Right renal pelvis (tissue), 4 donors: ENCODE data around the gene ZBTB16. TPM values are rescaled to one million over a fixed set of nuclear protein-coding genes. Genes with fewer than 3 reads are reported as not detected.
"Not testable (repeated sequence)": the region's sequence is repeated elsewhere in the genome, so short reads cannot be mapped to it uniquely, and the experiment has no call there.

Experiments used
- DNase-seq, 4 donors: peaks; one replicate each; pipeline ENCODE4 v3.0.0-alpha.2; 2013; ENCODE audit warnings: low read depth in 4 of 4, low spot score in 3 of 4, missing footprints in 1 of 4
- polyA plus RNA-seq, 4 donors: library from polyadenylated mRNA; unstranded; fragments of 120-200 nt; gene quantifications; one replicate each; pipeline ENCODE4 v1.2.1, GENCODE V29; 2013; ENCODE audit not compliant: insufficient read length in 4 of 4

ZBTB16 gene
- polyA plus RNA-seq, 4 donors, result 0.89 to 2.0 (median 1.5) TPM

DNA sequence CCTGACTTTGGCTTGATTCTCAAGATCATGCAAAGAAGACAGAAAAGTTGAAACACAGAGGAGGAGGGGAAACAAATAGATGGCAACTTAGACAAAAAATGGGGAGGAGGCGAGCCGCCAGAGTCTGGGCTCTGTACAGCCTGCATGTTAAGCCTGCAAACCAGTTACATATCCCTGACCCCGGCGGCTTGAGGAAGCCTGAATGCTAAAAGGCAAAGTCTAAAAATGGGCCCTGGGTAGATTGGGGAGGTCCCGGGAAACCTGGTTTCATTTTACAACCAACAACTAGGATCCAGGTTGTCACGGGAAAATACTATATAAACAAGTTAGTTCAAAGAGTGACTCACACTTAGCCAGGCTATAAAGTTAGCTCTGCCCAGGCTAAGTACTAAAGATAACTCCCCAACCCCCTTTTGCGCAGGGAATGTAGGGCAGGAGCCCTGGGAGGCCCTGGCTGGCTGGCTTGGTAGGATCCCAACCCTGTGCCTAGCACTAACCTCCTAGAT lies 18.8 kb upstream of the ZBTB16 start:
- no peak for DNase-seq

DNA sequence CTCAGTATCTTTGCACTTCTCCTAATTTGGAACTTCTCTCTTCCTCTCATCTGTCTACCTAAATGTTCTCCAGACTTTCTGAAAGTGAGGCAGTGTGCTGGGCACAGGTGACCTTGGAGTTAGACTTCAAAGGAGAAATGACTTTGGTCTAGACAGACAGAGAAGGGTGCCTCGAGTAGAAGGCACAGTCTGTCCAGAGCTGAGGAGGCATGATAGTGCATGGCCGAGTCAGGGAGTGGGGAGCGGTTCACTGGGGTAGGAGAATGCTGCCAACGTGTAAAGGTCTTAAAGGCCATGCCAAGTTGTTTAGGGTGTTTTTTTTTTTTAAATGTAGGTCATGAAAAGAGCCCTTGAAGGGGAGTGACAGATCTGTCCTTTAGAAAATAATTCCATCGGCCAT lies 17.3 kb upstream of the ZBTB16 start:
- DNase-seq, result no peak

DNA sequence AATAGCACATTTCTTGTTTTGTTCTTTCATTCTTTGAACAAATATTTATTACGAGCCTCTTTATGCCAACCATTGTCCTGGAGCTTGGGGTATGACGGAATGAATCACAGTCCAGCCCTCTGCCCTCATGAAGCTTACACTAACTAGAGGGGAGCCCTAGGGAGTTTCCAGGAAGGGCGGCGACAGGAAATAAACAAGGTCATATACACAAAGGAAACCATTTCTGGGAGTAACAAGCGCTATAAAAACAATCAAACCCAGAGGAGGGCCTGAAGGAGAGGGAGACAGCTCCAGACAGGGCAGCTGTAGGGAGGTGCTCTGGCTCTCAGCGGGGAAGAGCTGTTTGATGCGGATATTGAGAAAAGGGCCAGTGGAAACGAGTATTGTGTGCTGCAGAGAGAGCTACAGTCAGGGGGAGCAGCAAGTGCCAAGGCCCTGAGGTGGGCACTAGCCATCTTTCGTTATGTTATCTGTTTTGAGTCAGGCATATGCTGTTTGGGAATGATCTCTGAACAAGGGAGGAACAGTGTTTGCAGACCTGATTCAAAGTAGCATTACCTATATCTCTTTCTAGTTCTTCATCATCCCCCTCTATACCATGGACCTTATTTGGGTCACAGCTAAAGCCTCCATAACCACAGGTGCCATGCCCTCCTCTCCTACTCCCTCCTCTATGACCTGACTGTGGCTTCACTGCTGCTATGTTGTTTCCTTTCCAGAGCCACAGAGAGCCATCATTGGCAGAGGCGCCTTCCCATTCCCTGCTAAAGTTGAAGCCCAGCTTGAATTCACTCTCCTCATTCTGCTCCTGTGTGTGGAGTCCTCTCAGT lies 15.3 kb upstream of the ZBTB16 start:
- DNase-seq, result no peak

DNA sequence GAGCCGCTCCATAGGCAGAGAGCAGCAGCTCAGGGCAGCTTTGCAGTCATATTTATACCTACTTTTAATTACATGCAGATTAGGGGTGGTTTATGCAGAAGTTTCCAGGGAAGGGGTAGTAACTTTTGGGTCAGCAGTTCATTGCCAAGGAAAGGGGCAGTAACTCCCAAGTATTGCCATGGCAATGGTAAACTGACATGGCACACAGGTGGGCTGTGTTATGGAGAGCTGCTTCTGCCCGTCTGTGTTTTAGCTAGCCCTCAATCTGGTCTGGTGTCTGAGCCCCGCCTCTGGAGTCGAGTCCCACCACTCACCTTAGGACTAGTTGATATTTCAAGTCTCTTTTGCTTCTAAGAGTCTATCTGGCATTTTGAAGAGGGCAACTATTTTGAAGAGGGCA lies 12.2 kb upstream of the ZBTB16 start:
- DNase-seq, result no peak

DNA sequence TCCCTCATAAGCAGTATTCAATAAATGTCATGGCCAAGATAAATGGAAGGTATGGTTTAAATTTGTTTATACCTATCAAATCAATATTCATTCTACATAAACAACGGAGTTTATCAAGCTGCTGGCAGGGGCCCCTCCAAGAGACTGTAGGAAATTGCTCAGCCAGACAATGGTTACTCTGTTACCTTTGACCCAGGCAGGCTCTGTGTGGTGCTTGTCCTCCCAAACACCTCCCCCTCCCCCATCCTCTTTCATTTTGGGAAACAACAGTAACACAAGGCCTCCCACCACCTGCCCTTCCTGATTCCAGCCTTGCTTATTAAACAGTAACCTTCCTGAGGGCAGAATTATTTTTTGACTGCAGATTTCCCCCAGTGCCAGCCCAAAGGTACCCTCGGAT lies 10.5 kb upstream of the ZBTB16 start:
- no peak for DNase-seq

DNA sequence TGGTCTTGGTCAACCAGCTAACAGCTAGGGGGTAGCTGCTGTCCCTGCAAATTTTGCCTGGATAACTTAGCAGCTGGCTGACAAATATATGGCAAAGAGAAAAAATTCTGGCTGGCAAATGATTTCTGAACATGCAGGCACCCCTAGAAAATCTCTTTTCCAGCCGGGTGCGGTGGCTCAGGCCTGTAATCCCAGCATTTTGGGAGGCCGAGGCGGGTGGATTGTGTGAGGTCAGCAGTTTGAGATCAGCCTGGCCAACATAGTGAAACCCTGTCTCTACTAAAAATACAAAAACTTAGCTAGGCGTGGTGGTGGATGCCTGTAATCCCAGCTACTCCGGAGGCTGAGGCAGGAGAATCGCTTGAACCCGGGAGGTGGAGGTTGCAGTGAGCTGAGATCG lies 9.7 kb upstream of the ZBTB16 start:
- DNase-seq, result not testable (repeated sequence)

DNA sequence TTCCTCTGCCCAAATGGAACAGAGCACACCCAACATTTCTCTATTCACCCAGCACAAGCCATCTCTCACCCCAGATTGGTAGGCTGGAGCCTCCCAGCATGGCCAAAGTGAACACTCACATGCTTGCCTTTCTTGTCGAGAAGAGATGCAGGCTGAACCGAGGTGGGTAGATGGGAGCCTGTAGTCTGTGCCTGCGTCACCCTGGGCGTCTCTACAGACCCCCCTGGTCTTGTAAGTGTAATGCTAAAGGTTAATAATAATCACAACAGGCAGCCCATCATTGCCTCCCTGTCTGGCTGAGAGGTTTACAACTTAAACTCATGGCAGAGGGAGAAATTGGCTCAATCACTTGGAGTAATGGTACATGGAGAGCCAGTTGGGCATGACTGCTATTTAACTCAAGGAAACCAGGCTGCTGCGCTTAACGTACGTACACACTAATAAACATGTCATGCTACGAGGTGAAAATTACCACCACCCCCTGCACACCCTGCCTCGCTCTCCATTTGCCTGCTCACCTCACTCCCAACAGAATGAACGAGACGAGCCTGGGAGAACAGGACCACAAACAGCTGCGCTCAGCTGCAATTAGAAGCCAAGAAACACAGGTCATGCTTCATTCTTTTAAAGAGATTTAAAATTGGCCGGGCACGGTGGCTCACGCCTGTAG lies 9.1 kb upstream of the ZBTB16 start:
- DNase-seq, result no peak

DNA sequence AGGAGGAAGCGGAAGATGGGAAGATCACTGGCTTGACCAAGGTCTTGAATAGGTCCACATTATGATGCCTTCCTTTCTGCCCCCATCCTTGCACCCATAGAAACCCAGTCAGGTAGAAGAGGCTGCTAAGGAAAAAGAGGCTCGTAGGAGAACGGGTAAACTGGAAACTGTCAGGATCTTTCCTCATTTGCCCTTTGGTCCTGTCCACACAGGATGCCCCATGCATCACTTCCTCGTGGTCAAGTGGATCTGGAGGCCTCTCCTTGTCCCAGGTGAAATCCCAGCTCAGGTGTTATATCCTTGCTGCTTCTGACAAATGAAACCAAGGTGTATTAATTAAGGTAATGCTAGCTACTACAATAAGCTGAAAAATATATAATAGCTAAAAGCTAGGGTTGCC lies 8.0 kb upstream of the ZBTB16 start:
- DNase-seq, result no peak

DNA sequence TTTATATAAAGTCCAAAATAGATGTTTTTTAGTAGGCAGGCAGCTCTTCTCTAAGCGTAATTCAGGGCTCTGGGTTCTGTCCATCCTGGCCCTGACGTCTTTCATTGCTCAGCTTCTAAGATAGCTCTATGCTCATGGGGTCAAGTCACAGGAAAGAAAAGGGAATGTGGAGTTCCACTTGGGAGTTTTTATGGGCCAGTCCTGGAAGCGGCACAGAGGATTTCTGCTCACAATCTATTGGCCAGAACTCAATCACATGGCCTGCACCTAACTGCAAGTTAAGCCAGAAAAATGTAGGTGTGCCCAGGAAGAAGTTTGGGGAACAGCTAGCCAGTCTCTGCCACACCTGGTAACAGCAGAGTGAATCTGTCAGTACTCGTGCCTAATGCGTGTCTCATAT lies 7.4 kb upstream of the ZBTB16 start:
- DNase-seq, result no peak

DNA sequence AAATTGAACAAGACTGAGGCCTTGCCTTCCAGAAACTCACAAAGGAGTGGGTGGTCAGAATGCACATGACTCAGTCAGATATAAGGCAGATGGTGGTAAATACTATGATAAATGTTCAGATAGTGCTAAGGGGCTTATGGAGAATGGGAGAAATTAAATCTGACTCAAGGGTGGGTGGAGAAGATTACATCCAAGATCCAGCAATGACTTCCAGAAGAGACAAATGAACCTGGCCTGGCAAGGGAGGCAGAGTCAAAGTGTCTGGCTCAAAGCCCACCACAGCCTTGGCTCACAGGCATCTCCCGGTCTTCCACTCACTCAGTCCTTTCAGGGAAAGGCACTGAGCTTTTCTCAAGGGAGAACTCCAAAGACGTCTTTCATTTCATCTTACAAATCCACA lies 6.1 kb upstream of the ZBTB16 start:
- DNase-seq, result no peak

DNA sequence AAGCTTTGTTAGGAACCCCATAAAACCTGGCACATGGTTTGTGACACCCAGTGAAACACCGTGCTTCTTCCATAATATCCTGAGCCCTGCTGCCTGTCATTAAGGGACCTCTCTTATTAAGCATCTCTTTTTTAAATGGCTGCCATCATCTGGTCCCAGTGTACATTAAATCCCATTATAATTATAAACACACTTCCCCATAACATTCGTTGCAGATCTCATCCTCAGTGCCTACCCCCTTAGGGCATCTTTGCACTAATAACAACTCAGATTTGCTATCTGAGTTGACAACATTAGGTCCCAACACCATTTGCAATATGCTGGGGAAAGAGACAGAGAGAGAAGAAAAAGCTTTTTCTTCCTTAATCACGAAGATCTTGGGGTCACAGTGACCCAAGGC lies 4.7 kb upstream of the ZBTB16 start:
- DNase-seq, result no peak

DNA sequence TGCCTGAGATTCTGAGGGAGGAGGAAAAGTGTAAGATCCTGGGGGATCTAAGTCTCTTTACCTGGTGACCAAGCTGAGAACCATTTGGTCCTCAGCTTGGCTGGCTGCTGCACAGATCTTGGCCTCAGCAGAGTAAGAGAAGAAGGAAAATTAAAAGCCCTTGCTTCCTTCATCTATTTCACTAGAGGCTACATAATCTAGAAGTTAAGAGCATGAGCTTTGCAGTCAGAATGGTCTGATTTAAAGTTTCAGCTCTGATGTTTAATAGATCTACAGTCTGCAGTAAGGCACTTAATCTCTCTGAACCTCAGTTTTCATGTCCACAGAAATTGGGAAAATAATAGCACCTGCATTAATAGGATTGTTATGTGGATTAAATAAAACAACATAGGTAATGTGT lies 3.1 kb upstream of the ZBTB16 start:
- no peak for DNase-seq

DNA sequence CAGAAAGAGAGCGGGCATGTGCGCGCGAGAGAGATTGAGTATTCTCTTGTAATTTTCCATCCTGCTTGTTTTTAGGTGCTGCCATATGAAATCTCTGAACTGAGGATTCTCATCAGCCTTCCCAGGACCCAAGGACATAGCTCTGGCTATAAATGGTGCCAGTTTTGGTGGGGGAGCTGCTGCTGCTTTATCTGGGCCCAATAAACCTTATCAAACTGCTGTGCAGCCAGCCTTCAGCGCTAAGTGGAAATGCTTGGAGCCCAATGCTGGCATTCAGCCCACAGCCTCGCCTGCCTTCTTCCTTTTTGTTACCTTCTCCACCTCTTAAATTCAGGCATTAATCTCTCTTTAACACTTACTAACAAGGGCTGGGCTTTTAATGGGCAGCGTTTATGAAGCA lies 2.4 kb upstream of the ZBTB16 start:
- no peak for DNase-seq

DNA sequence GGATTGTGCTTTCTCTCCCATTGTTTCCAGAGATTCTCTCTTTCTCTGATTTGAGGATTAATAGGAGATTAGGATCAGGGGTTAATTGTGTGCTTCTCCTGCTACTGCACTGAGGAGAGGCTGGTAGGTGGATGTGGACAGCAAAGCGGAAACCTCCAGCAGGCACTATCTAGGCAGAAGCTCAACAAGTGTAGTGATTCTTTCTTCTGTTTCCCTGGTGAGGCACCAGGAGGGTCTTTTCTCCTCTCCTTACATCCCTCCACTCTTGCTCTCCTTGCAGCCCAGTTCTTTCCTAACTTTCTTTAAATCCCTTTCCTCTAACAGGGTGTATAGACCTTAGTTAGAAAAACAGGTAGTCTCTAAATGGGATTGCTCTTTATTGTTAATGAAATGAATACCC lies 1.9 kb upstream of the ZBTB16 start:
- no peak for DNase-seq

DNA sequence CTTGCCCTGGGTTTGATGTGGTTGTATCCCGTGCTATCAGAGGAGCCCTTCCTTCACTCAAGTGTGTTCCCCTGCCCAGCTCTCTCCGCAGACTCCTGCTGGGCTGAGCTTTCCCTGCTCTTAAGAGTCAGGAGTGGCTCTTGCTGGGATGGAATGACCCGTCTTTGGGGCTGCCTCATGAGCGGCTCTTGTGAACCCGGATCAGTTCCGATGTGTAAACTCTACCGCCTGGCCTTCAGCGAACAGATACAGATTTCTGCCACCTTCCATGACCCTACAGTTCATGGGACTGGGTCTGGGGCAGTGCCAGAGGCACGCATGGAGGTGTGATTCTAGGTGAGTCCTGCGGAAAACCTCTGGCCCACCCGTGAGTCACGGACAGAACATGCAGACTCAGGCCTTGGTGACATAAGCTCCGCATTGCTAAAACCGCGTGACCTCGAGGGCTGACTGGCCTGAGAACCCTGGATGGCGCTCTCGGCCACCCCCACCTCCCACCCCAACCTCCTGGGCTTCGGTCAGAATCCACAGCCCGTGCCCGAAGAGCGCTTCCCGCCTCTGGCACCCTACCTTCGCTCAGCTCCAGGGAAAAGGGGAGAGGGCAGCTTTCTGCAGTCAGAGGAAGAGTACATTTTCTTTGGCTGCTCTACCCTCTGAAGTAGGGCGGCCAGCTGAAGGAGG lies 1.3 kb upstream of the ZBTB16 start:
- no peak for DNase-seq

DNA sequence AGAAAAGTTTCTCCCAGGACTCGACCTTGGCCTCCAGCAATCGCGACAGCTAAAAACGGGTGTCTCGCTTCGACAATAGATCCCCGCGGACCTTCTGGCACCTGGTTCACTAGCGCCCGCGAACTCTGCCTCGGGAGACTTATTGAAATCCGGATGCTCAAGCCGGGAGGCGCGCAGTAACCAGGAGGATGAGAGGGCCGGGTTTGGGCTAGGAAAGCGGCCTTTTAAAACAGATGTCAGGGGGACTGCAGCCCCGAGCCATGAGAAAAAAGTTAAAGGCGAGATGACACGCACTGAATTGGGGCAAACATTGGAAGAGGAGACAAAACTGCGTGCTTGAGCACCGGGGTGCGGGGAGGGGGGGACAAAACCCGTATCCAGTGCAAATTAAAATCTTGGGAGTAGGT lies 637 bp upstream of the ZBTB16 start:
- no peak for DNase-seq

DNA sequence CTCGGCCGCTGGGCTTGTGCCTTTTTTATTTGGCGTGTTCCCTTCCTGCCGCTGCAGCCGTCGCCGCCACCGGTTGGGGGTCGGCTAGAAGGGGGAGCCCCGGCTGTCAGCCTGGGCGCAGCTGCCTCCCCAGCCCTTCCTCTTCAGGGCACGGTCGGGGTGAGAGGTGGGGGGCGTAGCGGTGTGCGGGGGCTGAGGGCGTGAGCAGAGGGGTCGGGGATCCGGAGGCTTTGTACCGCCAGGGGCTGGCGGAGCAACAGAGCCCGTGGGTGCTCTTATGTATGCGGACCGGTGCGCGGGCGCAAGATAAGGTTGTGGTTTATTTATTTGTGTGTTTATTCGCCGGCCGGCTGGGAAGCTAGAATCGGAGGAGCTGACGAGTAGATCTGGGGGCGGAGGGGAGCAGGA lies 477 bp downstream of the ZBTB16 start:
- peak in 1 of 4 donors; percentile 41 for DNase-seq

DNA sequence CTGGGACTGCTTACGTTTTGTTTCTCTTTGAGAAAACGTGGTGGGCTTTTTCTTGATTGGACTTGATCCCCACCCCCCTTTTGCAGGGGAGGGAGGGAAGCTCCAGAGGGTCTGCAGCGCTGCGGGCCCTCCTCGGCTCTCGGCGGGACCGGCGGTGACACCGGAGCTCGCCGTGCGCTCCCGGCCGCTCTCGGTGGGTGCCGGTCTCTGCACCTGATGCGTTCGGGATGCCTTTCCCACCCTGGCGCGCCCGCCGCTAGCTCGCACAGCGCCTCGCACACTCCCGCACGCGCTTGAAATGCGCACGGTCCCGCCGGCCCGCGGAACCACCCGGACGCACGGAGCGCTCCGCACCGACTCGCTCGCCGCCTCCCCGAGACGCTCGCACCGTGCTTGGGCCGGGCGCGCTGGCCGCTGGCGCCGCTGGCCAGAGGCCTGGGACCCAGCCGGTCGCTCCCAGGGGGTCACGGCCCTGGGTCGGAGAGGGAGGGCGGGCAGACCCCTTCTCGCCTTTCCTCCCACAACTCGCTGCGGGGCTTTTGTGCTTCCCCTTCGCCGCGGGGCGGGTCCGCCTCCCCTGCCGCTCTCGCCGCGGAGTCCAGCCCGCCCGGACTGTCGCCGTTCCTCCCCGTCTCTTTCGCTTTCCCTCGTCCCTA lies 1.0 kb downstream of the ZBTB16 start:
- peak in 1 of 4 donors; percentile 25 for DNase-seq

DNA sequence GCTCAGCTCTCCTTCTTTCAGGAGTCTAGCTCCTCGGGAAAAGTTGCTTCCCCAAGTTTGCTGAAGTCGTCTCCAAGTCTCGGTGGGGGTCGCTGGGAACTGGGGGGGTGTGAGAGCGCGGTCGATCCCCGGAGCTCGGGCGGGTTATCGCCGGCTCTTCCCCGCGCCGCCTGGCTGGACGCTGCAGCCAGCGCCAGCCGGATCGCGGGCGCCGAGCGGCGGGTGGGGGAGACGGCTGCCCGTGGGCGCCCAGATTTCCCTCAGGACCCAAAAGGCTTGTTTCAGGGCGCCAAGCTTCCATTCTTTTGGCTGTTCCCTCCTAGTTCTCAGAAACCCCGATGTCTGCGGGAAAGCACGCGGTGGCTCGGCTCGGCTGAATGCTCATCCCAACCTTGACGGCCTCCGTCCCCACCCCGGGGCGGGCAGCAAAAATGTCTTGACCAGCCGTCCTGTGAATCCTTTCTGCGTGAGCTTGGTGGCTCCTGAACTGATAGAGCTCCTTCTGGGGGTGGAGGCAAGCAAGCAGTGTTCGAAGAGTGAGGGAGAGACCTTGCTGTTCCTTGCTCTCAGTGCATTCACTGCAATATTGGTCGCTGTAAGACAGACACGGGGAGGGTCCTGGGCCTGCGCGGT lies 1.7 kb downstream of the ZBTB16 start:
- peak in 1 of 4 donors; percentile 60 for DNase-seq

DNA sequence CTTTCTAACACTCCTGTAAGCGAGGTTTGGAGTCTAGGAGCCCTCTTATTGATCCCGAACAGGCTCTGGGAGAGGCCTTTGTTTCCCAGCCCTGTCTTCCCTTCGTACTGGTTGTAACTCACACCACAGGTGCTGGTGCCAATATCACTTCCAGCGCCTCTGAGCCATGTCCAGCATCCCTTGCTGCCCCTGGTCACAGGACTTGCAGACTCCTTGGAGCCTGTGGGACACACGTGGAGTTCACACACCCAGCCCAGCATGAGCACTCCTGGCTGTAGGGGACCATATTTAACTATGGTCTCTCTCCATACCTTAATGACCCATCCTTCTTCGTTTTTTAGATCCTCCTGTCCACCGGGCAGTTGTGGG lies 2.2 kb downstream of the ZBTB16 start:
- DNase-seq, result no peak

DNA sequence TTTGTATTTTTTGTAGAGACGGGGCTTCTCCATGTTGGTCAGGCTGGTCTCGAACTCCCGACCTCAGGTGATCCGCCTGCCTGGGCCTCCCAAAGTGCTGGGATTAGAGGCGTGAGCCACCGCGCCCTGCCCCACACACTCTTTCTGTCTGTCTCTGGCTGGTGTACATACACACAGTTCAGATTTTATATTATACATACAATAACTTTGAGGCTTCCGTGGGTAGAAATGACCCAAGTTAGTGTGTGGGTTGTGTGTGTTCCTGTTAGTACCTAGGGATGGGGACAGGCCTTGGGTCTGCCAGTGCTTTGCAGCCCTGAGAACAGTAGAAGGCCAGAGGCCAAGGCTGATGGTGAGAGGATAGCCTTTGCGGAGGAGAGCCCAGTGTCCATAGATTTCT lies 2.8 kb downstream of the ZBTB16 start:
- DNase-seq, result no peak
